LNCaP clone FGC (cell line): ENCODE data around the gene ARHGAP18.

ENCODE experiments used
- DNase-seq: peaks from one replicate; pipeline ENCODE4 v3.0.0-alpha.2; 2011; ENCODE audit warnings: low read depth
- H3K4me3 ChIP-seq: 2 replicates; pipeline ENCODE4 v1.5.1; 2011; ENCODE audit warnings: mild to moderate bottlenecking, low read depth, low read length, control low read depth
- CTCF ChIP-seq: IDR thresholded peaks from 2 replicates; pipeline ENCODE4 v1.5.1; 2012; ENCODE audit warnings: mild to moderate bottlenecking; ENCODE audit not compliant: control insufficient read depth, insufficient read depth; ENCODE audit errors: extremely low read depth

The ARHGAP18 gene

GRCh38 chr6:129673748-129674147, 36.2 kb downstream of the ARHGAP18 start:
- no peak for DNase-seq
- no peak overlapping the region for H3K4me3 ChIP-seq
- no peak for TF ChIP-seq CTCF

GRCh38 chr6:129672881-129673631, 36.9 kb downstream of the ARHGAP18 start:
- H3K4me3 ChIP-seq: no peak overlapping the region
- no peak for DNase-seq
- TF ChIP-seq CTCF: no peak

- no peak for DNase-seq
- H3K4me3 ChIP-seq: no peak overlapping the region
- TF ChIP-seq CTCF: no peak
Observed at GRCh38 chr6:129672341-129672682, 37.7 kb downstream of the ARHGAP18 start.

- DNase-seq: no peak
- H3K4me3 ChIP-seq: no peak overlapping the region
- TF ChIP-seq CTCF: no peak
Observed at GRCh38 chr6:129671442-129672340, 38.3 kb downstream of the ARHGAP18 start.

GRCh38 chr6:129670634-129671033, 39.3 kb downstream of the ARHGAP18 start:
- no peak for DNase-seq
- TF ChIP-seq CTCF: no peak
- no peak overlapping the region for H3K4me3 ChIP-seq

- no peak overlapping the region for H3K4me3 ChIP-seq
- peak; percentile 58 for DNase-seq
- TF ChIP-seq CTCF: no peak
Observed at GRCh38 chr6:129667621-129668020, 42.4 kb downstream of the ARHGAP18 start.
